Measurements from ENCODE around the gene SCN3A.

Gene SCN3A

GRCh38 chr2:165203689-165204559 lies at the start of gene SCN3A:
Gene SCN3A (minus strand): TSS chr2:165204050. CDS start chr2:165176394, 27,656 bp downstream.
- no peak for DNase-seq (ENCODE audit: low read depth)

- DNase-seq (ENCODE audit: low read depth), result no peak
Measured at GRCh38 chr2:165253178-165253577, 49.3 kb upstream of the SCN3A start.

GRCh38 chr2:165251366-165251765 lies 47.5 kb upstream of the SCN3A start:
- DNase-seq (ENCODE audit: low read depth), result no peak

- DNase-seq (ENCODE audit: low read depth), result no peak
Measured at GRCh38 chr2:165248238-165248637, 44.4 kb upstream of the SCN3A start.

GRCh38 chr2:165245081-165245793 lies 41.4 kb upstream of the SCN3A start:
- DNase-seq (ENCODE audit: low read depth), result no peak

- no peak for DNase-seq (ENCODE audit: low read depth)
Measured at GRCh38 chr2:165240916-165241315, 37.1 kb upstream of the SCN3A start.

GRCh38 chr2:165239856-165240515 lies 36.1 kb upstream of the SCN3A start:
- no peak for DNase-seq (ENCODE audit: low read depth)

- no peak for DNase-seq (ENCODE audit: low read depth)
Measured at GRCh38 chr2:165239230-165239629, 35.4 kb upstream of the SCN3A start, which contains the start of gene SCN2A. Gene SCN2A (plus strand): TSS chr2:165239414. CDS start chr2:165295824, 56,410 bp downstream.

GRCh38 chr2:165238295-165238694 lies 34.4 kb upstream of the SCN3A start:
- no peak for DNase-seq (ENCODE audit: low read depth)

- DNase-seq (ENCODE audit: low read depth), result no peak
Measured at GRCh38 chr2:165237056-165237455, 33.2 kb upstream of the SCN3A start.

- no peak for DNase-seq (ENCODE audit: low read depth)
Measured at GRCh38 chr2:165227571-165227970, 23.7 kb upstream of the SCN3A start.

GRCh38 chr2:165224941-165225340 lies 21.1 kb upstream of the SCN3A start:
- DNase-seq (ENCODE audit: low read depth), result no peak

GRCh38 chr2:165219481-165219880 lies 15.6 kb upstream of the SCN3A start:
- DNase-seq (ENCODE audit: low read depth), result no peak

- no peak for DNase-seq (ENCODE audit: low read depth)
Measured at GRCh38 chr2:165214093-165214492, 10.2 kb upstream of the SCN3A start.

GRCh38 chr2:165208094-165208493 lies 4.2 kb upstream of the SCN3A start:
- no peak for DNase-seq (ENCODE audit: low read depth)

- DNase-seq (ENCODE audit: low read depth), result no peak
Measured at GRCh38 chr2:165205865-165206264, 2.0 kb upstream of the SCN3A start.

- no peak for DNase-seq (ENCODE audit: low read depth)
Measured at GRCh38 chr2:165202239-165202638, 1.6 kb downstream of the SCN3A start.

GRCh38 chr2:165198181-165198580 lies 5.7 kb downstream of the SCN3A start:
- no peak for DNase-seq (ENCODE audit: low read depth)

- no peak for DNase-seq (ENCODE audit: low read depth)
Measured at GRCh38 chr2:165197346-165197745, 6.5 kb downstream of the SCN3A start.

GRCh38 chr2:165196411-165196810 lies 7.4 kb downstream of the SCN3A start:
- DNase-seq (ENCODE audit: low read depth), result no peak

GRCh38 chr2:165193178-165193777 lies 10.6 kb downstream of the SCN3A start:
- no peak for DNase-seq (ENCODE audit: low read depth)

GRCh38 chr2:165192729-165193128 lies 11.1 kb downstream of the SCN3A start:
- DNase-seq (ENCODE audit: low read depth), result no peak

Data from T-helper 22 cell (primary cell).